Smooth muscle cell (in vitro differentiated cells): ENCODE data around the gene HRCT1. TPM values are rescaled to one million over a fixed set of nuclear protein-coding genes. Genes with fewer than 3 reads are reported as not detected.

Experiments used
- DNase-seq: peaks from one replicate; lab custom pipeline; 2025; ENCODE audit not compliant: unreplicated experiment; lab: John Stamatoyannopoulos, UW
- H2AFZ ChIP-seq: fragments of 200-600 bp; sonication (generic); 2 replicates; pipeline ENCODE4 v1.6.0; 2016; ENCODE audit warnings: antibody characterized with exemption, low read depth, mild to moderate bottlenecking
- H3F3A ChIP-seq: fragments of 200-600 bp; sonication (generic); 2 replicates; pipeline ENCODE4 v1.6.0; 2017; ENCODE audit warnings: antibody characterized with exemption, low read depth
- H3K27ac ChIP-seq: fragments of 200-600 bp; sonication (generic); 2 replicates; pipeline ENCODE4 v1.5.1; 2016; ENCODE audit warnings: low read depth, mild to moderate bottlenecking
- H3K27me3 ChIP-seq: fragments of 200-600 bp; sonication (generic); 2 replicates; pipeline ENCODE4 v1.6.1; 2016; ENCODE audit warnings: low read depth, mild to moderate bottlenecking
- H3K36me3 ChIP-seq: fragments of 200-600 bp; sonication (generic); 2 replicates; pipeline ENCODE4 v1.5.1; 2016; ENCODE audit warnings: low read depth
- H3K4me1 ChIP-seq: fragments of 200-600 bp; sonication (generic); 2 replicates; pipeline ENCODE4 v1.5.1; 2016; ENCODE audit warnings: low read depth
- H3K4me2 ChIP-seq: fragments of 200-600 bp; sonication (generic); 2 replicates; pipeline ENCODE4 v1.6.0; 2016; ENCODE audit warnings: mild to moderate bottlenecking
- H3K4me3 ChIP-seq: fragments of 200-600 bp; sonication (generic); 2 replicates; pipeline ENCODE4 v1.5.1; 2016; ENCODE audit warnings: mild to moderate bottlenecking
- H3K79me2 ChIP-seq: fragments of 200-600 bp; sonication (generic); 2 replicates; pipeline ENCODE4 v1.6.0; 2016; ENCODE audit warnings: low read depth, mild to moderate bottlenecking
- H3K9ac ChIP-seq: fragments of 200-600 bp; sonication (generic); 2 replicates; pipeline ENCODE4 v1.6.0; 2016; ENCODE audit warnings: low read depth
- H3K9me3 ChIP-seq: fragments of 200-600 bp; sonication (generic); replicated peaks from 2 replicates; pipeline ENCODE4 v1.5.1; 2016; ENCODE audit warnings: low read depth
- H4K20me1 ChIP-seq: fragments of 200-600 bp; sonication (generic); 2 replicates; pipeline ENCODE4 v1.6.0; 2016; ENCODE audit warnings: low read depth
- WGBS: methylation state at CpG from one replicate; pipeline ENCODE4 v1.1.7; 2016; ENCODE audit warnings: low lambda C conversion rate; 5-methylcytosine and 5-hydroxymethylcytosine counted together
- polyA plus RNA-seq: library from polyadenylated mRNA; unstranded; fragments of >200 nt; fragmentation: Nextera tagmentation; extraction: Ambion mirVana; gene quantifications from 2 replicates; pipeline ENCODE4 v1.2.1, GENCODE V29; 2016
- total RNA-seq: library from RNA; depleted of rRNA; stranded (reverse); fragments of >200 nt; gene quantifications from 2 replicates; pipeline ENCODE4 v1.2.3, GENCODE V29; 2014
- TF ChIP-seq, protein P1 (sequence below): fragments of 200-600 bp; sonication (generic); IDR thresholded peaks from 2 replicates; pipeline ENCODE4 v1.5.1; 2017; ENCODE audit warnings: borderline replicate concordance, mild to moderate bottlenecking, antibody characterized with exemption; ENCODE audit not compliant: insufficient read depth, poor library complexity, severe bottlenecking

Gene HRCT1
- total and polyA plus RNA-seq, 2 experiments from 2014 or later, result 0.45 TPM; not detected in 1

DNA sequence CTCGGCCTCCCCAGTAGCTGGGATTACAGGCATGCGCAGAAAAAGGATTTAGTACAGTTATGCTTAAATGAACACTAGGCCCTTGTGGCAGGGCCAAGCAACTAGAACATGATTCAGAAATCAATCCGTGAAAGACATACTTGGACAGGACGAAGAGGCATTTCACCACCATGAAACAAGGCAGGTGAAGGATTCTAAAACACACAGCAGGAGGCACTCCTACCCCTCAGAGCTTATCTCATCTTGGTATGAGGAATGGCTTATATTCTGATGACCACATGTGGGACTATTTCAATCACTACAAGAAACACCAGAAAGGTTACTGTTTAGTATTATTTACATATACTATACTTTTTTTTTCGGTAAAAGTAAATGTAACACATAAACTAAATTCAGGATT is 36.3 kb downstream of the HRCT1 start:
- H3K9ac ChIP-seq, result no peak overlapping the region
- no peaks in the 10 kb centered on the region for H3F3A ChIP-seq
- no peak overlapping the region for H3K4me3 ChIP-seq
- no peaks in the 10 kb centered on the region for H3K9me3 ChIP-seq
- H3K27ac ChIP-seq, result no peak overlapping the region
- H4K20me1 ChIP-seq, result no peaks in the 10 kb centered on the region
- no peaks in the 10 kb centered on the region for H3K79me2 ChIP-seq
- H3K4me1 ChIP-seq, result no peaks in the 10 kb centered on the region
- H3K27me3 ChIP-seq, result no peaks in the 10 kb centered on the region
- H2AFZ ChIP-seq, result no peak overlapping the region
- no peaks in the 10 kb centered on the region for H3K36me3 ChIP-seq
- 80% methylated on average over 5 of the region's 5 CpGs for WGBS
- DNase-seq, result no peak
- TF ChIP-seq, protein P1, sequence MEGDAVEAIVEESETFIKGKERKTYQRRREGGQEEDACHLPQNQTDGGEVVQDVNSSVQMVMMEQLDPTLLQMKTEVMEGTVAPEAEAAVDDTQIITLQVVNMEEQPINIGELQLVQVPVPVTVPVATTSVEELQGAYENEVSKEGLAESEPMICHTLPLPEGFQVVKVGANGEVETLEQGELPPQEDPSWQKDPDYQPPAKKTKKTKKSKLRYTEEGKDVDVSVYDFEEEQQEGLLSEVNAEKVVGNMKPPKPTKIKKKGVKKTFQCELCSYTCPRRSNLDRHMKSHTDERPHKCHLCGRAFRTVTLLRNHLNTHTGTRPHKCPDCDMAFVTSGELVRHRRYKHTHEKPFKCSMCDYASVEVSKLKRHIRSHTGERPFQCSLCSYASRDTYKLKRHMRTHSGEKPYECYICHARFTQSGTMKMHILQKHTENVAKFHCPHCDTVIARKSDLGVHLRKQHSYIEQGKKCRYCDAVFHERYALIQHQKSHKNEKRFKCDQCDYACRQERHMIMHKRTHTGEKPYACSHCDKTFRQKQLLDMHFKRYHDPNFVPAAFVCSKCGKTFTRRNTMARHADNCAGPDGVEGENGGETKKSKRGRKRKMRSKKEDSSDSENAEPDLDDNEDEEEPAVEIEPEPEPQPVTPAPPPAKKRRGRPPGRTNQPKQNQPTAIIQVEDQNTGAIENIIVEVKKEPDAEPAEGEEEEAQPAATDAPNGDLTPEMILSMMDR, result no peak
- no peak overlapping the region for H3K4me2 ChIP-seq

DNA sequence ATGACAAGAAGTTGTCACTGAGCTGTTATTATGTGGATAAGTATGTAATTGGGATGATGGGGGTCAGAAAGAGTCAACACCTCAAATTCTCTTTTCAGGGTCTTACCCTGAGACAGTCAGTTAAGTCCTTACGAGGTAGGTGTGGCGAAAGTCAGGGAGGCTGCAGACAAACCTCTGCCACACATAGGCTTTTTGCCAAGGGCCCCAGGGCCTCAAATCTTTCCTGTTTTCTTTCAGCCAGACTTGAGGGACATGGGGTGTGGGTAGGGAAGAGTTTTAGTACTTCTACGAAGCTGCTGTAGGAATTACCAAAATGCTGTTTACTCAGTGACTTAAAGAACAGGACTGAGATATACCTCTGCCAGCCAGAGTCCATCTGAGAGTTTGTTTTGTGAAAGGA is 38.2 kb downstream of the HRCT1 start:
- 95% methylated on average over 3 of the region's 3 CpGs for WGBS
- Histone ChIP-seq H3K79me2 (no peaks in the 10 kb centered on the region), H3K4me1 (no peaks in the 10 kb centered on the region), H3K27me3 (no peaks in the 10 kb centered on the region), H3K9me3 (no peaks in the 10 kb centered on the region), H3K9ac (no peak overlapping the region), H2AFZ (no peak overlapping the region), H3K4me2 (no peak overlapping the region), H3K36me3 (no peaks in the 10 kb centered on the region), H3F3A (no peaks in the 10 kb centered on the region), H4K20me1 (no peaks in the 10 kb centered on the region), H3K27ac (no peak overlapping the region), H3K4me3 (no peak overlapping the region)
- TF ChIP-seq, protein P1, result no peak
- no peak for DNase-seq

GRCh38 chr9:35944841-35945240 is 38.8 kb downstream of the HRCT1 start:
- 78% methylated on average over 3 of the region's 3 CpGs for WGBS
- H3K4me2 ChIP-seq, result no peak overlapping the region

More at GRCh38 chr9:35944841-35945240, 38.8 kb downstream of the HRCT1 start:
- Histone ChIP-seq H3F3A (no peaks in the 10 kb centered on the region), H3K4me1 (no peaks in the 10 kb centered on the region), H3K27ac (no peak overlapping the region), H2AFZ (peak overlapping the region; percentile 76), H3K4me3 (no peak overlapping the region), H3K9me3 (no peaks in the 10 kb centered on the region), H3K79me2 (no peaks in the 10 kb centered on the region), H3K36me3 (no peaks in the 10 kb centered on the region), H4K20me1 (no peaks in the 10 kb centered on the region), H3K9ac (no peak overlapping the region), H3K27me3 (no peaks in the 10 kb centered on the region)
- DNase-seq, result no peak
- TF ChIP-seq, protein P1, result no peak
